Jurkat, Clone E6-1 (cell line): ENCODE results near the gene RPS19BP1.
"Not testable (repeated sequence)": the region's sequence is repeated elsewhere in the genome, so short reads cannot be mapped to it uniquely, and the experiment has no call there.

Experiments used
- DNase-seq: peaks from one replicate; pipeline ENCODE4 v3.0.0-alpha.2; 2011; ENCODE audit warnings: low read depth, low spot score
- H3K4me3 ChIP-seq: 2 replicates; pipeline ENCODE4 v1.5.1; 2011; ENCODE audit warnings: mild to moderate bottlenecking, low read length, control low read depth, moderate library complexity

RPS19BP1 gene

GRCh38 chr22:39534092-39534506 is 1.6 kb upstream of the RPS19BP1 start:
- no peak overlapping the region for H3K4me3 ChIP-seq
- no peak for DNase-seq

DNA sequence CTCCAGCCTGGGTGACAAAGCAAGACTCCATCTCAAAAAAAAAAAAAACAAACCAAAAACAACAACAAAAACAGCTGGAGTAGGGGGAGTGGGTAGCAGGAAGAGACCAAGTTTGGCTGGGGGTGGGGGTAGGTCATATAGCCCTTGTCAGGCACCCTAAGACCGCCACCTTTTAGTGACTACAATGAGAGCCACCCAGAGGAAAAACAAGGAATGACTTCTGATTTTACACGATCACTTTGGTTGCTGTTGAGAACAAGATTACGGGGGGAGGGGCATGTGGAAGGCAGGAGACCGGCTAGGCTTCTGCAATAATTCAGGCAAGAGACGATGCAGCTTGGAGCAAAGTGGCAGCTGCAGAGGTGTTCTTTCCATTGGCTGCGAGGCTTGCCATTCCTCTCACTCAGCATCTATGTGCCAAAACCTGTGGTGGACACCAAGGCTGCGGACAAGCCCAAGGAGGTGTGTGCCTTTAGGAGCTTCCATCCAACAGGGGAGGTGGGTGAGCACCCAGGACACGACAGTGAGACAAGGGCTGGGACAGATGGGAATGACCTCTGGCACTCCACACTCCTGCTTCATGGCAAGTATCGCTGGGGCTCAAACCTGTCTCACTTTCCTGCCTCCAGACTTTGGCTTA is 1.7 kb downstream of the RPS19BP1 start:
- peak overlapping the region; percentile 95 for H3K4me3 ChIP-seq
- peak; percentile 77 for DNase-seq

DNA sequence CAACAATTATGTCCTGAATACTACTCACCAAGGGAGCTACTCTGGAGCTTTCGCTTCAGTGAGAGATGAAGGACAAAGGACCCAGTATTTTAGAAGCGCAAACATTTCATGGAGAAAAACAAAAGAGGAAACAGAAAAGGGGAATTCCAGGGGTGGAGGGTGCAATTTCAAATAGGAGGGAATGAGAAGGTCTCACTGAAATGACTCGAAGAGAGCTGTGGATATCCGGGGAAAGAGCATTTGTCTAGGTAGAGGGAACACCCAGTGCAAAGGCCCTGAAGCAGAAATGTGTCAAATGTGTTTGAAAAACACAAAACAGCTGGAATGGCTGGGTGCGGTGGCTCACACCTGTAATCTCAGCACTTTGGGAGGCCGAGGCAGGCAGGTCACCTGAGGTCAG is 2.4 kb downstream of the RPS19BP1 start:
- no peak for DNase-seq
- no peak overlapping the region for H3K4me3 ChIP-seq

- H3K4me3 ChIP-seq, result no peak overlapping the region
Measured at GRCh38 chr22:39529487-39529851, 3.1 kb downstream of the RPS19BP1 start.

DNA sequence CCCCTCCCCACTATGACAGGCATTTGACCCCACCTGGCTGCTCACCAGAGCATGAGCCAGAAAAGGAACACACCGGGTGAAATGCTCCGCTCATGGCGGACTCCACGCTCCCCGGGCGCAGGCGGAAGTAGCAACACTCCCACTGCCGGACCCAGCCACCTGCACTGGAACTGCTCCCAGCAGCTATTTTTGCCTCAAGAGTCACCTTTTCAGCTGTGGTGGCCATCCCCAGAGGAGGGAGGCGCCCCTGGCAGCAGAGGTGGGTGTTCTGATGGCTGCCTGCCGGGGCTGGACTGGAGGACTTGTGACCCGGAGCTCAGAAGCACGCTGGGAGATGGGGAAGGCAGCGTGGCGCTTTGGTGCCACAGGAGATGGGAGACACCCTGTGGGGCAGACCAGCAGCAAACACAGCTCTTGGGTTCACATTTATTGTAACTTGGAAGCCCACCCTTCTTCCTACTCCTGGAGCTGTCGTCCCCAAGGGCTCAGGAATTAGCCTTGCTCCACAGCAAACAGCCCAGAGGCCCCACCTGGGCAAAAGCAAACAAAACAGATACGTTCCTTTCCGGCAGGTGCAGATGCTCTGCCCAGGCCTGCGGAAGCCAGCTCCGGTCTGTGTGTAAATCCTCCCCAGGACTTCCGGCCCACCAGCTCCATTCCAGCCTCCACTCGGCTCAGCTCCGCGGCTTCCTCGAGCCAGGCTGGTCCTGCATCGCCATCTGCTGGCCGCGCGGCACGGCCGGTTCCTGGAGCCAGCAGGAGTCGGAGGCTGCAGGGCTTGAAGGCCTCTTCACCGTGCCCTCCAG is 3.7 kb downstream of the RPS19BP1 start:
- H3K4me3 ChIP-seq, result peak overlapping the region; percentile 21

More at GRCh38 chr22:39529487-39529851, 3.1 kb downstream of the RPS19BP1 start:
- no peak for DNase-seq

GRCh38 chr22:39528080-39528661 is 4.4 kb downstream of the RPS19BP1 start:
- no peak for DNase-seq
- H3K4me3 ChIP-seq, result no peak overlapping the region

More for the DNA sequence above, 3.7 kb downstream of the RPS19BP1 start:
- DNase-seq, result peak; percentile 94

- no peak overlapping the region for H3K4me3 ChIP-seq
- DNase-seq, result no peak
Measured at GRCh38 chr22:39527481-39527961, 5.0 kb downstream of the RPS19BP1 start.

- H3K4me3 ChIP-seq, result no peak overlapping the region
- DNase-seq, result peak; percentile 53
Measured at GRCh38 chr22:39526736-39527171, 5.8 kb downstream of the RPS19BP1 start.

GRCh38 chr22:39525658-39525975 is 6.9 kb downstream of the RPS19BP1 start:
- no peak overlapping the region for H3K4me3 ChIP-seq
- DNase-seq, result no peak

DNA sequence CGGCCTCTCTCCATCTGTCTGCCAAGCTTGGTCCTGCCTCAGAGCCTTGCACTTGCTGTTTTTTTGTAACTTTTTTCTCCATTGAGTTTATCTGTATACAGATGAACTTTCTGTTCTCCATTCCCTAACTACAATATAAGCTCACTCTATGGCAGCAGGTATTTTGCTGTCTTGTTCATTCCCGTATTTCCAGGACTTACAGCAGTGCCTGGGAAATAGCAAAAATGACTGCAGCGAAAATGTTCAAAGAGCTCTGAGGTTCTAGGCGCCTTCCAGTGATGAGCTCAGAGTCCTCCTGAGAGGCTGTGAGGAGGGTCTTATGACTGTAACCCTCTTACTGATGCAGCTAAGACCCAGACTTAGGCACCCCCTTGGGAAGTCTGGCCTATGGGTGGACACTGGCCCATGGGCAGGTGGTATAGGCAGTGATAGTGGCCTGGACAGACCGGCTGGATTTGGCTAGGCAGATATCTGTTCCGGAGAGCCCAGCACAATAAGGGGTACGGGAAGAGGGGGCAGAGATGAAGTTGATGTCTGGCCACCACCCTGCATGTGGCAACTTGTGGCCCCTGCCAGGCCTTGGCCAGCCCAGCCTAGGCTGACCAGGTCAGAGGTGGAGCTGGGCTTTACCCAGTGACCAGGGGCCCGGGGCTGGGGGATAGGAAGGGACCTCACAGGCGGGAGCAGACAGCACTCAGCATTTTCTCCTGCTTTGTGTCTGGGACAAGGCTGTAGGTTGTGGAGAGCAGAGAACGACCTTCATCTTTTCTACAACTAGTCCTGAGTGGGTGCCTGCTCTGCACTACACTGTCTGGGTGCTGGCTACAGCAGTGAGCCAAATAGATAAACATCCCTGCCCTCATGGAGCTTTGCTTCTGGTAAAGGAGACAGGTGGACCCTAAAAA is 7.5 kb downstream of the RPS19BP1 start:
- no peak for DNase-seq
- H3K4me3 ChIP-seq, result no peak overlapping the region

- H3K4me3 ChIP-seq, result no peak overlapping the region
- DNase-seq, result no peak
Measured at GRCh38 chr22:39524089-39524752, 8.3 kb downstream of the RPS19BP1 start.

- H3K4me3 ChIP-seq, result no peak overlapping the region
- DNase-seq, result no peak
Measured at GRCh38 chr22:39522567-39523300, 9.8 kb downstream of the RPS19BP1 start.

- not testable (repeated sequence) for DNase-seq
- H3K4me3 ChIP-seq, result peak overlapping the region; percentile 73; the same call in 1 of the 2 replicates
Measured at GRCh38 chr22:39522091-39522490, 10.5 kb downstream of the RPS19BP1 start.

DNA sequence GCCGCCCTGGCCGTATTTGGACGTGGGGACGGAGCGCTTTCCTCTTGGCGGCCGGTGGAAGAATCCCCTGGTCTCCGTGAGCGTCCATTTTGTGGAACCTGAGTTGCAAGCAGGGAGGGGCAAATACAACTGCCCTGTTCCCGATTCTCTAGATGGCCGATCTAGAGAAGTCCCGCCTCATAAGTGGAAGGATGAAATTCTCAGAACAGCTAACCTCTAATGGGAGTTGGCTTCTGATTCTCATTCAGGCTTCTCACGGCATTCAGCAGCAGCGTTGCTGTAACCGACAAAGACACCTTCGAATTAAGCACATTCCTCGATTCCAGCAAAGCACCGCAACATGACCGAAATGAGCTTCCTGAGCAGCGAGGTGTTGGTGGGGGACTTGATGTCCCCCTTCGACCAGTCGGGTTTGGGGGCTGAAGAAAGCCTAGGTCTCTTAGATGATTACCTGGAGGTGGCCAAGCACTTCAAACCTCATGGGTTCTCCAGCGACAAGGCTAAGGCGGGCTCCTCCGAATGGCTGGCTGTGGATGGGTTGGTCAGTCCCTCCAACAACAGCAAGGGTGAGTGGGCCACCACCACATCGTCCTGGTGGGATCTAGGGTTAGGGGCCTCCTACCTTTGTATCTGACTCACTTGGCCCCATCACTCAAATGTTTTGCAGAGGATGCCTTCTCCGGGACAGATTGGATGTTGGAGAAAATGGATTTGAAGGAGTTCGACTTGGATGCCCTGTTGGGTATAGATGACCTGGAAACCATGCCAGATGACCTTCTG is 11.3 kb downstream of the RPS19BP1 start:
- DNase-seq, result not testable (repeated sequence)
- H3K4me3 ChIP-seq, result peak overlapping the region; percentile 73

DNA sequence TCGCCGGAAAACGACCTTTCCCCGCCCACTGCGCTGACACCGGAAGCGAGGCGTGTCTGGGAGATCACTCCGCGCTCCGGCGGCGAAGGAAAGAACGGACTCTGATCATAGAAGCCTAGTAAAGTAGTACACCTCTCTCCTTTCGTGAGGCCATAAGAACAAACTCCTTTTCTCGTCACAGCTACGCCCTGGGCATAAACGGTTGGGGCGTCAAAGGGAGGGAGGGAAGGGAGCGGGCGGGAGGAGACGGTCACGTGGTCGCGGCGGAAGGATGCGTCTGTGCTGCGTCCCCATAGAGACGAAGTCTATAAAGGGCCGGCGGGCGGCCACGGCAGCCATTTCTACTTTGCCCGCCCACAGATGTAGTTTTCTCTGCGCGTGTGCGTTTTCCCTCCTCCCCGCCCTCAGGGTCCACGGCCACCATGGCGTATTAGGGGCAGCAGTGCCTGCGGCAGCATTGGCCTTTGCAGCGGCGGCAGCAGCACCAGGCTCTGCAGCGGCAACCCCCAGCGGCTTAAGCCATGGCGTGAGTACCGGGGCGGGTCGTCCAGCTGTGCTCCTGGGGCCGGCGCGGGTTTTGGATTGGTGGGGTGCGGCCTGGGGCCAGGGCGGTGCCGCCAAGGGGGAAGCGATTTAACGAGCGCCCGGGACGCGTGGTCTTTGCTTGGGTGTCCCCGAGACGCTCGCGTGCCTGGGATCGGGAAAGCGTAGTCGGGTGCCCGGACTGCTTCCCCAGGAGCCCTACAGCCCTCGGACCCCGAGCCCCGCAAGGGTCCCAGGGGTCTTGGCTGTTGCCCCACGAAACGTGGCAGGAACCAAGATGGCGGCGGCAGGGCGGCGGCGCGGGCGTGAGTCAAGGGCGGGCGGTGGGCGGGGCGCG is 12.1 kb downstream of the RPS19BP1 start, which contains the start of gene ATF4:
Gene ATF4 (plus strand): TSS at position 337 of the 880 bp plus-strand sequence. CDS start 884 bp downstream, outside the sequence.
- no peak for DNase-seq
- H3K4me3 ChIP-seq, result peak within 1 kb of the TSS; percentile 73

DNA sequence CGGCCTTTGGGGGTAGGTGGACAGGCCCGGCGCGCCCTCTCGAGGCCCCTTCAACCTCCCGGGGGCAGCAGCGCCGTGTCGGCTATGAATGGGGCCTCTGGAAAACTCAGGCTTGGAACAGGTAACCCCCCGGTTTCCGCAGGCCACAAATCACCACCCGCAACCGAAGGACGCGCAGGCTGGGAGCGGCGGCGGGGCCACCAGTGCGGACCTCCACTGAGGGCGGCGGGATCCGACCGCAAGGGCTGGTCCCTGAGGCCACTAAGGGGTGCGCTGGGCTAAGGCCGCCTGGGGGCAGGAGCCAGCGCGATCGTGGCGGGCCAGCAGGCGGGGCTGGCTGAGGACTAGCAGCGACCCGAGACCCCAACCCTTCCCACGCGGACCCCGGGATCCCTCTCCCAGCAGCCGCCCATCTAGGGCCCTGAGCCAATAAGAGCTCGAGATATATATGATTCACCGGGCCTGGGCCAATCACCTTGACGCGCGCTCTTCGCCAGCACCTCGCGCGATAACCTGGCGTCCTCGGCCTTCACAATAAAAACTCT is 12.8 kb downstream of the RPS19BP1 start:
- DNase-seq, result peak; percentile 99
- H3K4me3 ChIP-seq, result peak overlapping the region; percentile 73
